Heart left ventricle (tissue), 16 donors: ENCODE data around the gene B4GAT1. TPM values are rescaled to one million over a fixed set of nuclear protein-coding genes. Genes with fewer than 3 reads are reported as not detected.
"Not testable (repeated sequence)": the region's sequence is repeated elsewhere in the genome, so short reads cannot be mapped to it uniquely, and the experiment has no call there.

Experiments
- ATAC-seq, 4 donors: fragments of 200-7000 bp; cut with Tn5 transposase; one replicate each; pipeline ENCODE4 v1.9.1; 2020 to 2022; ENCODE audit warnings: moderate library complexity in 4 of 4, mild to moderate bottlenecking in 3 of 4, moderate number of reproducible peaks in 1 of 4
- DNase-seq, 5 donors: peaks; one replicate each; pipeline ENCODE4 v3.0.0-alpha.2; 2020
- H3K27ac ChIP-seq, 12 donors: fragments of 200-600 bp; sonication (generic) in 4 of 12; one replicate each; pipeline versions ENCODE4 v1.5.0 to v1.8.0; 2016 to 2022; ENCODE audit warnings: mild to moderate bottlenecking in 2 of 12
- H3K27me3 ChIP-seq, 9 donors: fragments of 200-600 bp; sonication (generic) in 2 of 9; one replicate each; pipeline versions ENCODE4 v1.5.1 to v1.8.0; 2016 to 2022; ENCODE audit warnings: mild to moderate bottlenecking in 3 of 9
- H3K36me3 ChIP-seq, 9 donors: fragments of 200-600 bp; sonication (generic) in 2 of 9; one replicate each; pipeline versions ENCODE4 v1.5.0 to v1.8.0; 2018 to 2022; ENCODE audit warnings: mild to moderate bottlenecking in 2 of 9
- H3K4me1 ChIP-seq, 12 donors: fragments of 200-600 bp; sonication (generic) in 4 of 12; one replicate each; pipeline versions ENCODE4 v1.5.0 to v1.8.0; 2016 to 2022; ENCODE audit warnings: mild to moderate bottlenecking in 3 of 12
- H3K4me3 ChIP-seq, 12 donors: fragments of 200-600 bp; sonication (generic) in 4 of 12; one replicate each; pipeline versions ENCODE4 v1.5.0 to v1.8.0; 2017 to 2022; ENCODE audit warnings: mild to moderate bottlenecking in 9 of 12, moderate library complexity in 4 of 12
- H3K9me3 ChIP-seq, 12 donors: fragments of 200-600 bp; sonication (generic) in 4 of 12; one replicate each; pipeline versions ENCODE4 v1.5.0 to v1.8.0; 2016 to 2022; ENCODE audit warnings: mild to moderate bottlenecking in 1 of 12
- CTCF ChIP-seq, 12 donors: fragments of 200-600 bp; sonication (generic) in 4 of 12; IDR thresholded peaks; one replicate each; pipeline versions ENCODE4 v1.5.0 to v1.8.0; 2018 to 2022; ENCODE audit warnings: antibody characterized with exemption in 12 of 12, mild to moderate bottlenecking in 5 of 12
- POLR2A ChIP-seq, 2 donors: fragments of 450-650 bp; IDR thresholded peaks; one replicate each; pipeline ENCODE4 v1.6.1; 2017; ENCODE audit warnings: antibody characterized with exemption in 2 of 2, mild to moderate bottlenecking in 2 of 2, moderate library complexity in 2 of 2
- WGBS, 4 donors: extraction: QIAGEN DNeasy Blood & Tissue Kit in 2 of 4; methylation state at CpG; one replicate each; pipeline versions ENCODE4 v1.1.5 to v1.1.7; 2013 to 2018; 5-methylcytosine and 5-hydroxymethylcytosine counted together
- intact Hi-C, 10 donors: fragments of 100-400 bp; cut with DNase I; formaldehyde crosslinking; loops; one replicate each; pipeline versions ENCODE4 v1.11.1 to v1.14.2; 2022
- polyA plus RNA-seq, 2 donors: library from polyadenylated mRNA; stranded (reverse); fragments of 200-250 nt; gene quantifications; one replicate each; pipeline ENCODE4 v1.2.3, GENCODE V29; 2013
- total RNA-seq, 9 donors: library from RNA; depleted of rRNA in 2 of 9; stranded (reverse); fragments of >200 nt in 2 of 9; fragmentation: NEBNext Ultra II Directional in 3 of 9; extraction: Animal tissue kit (Norgen Biotek cat#: 25700) in 3 of 9; gene quantifications; one replicate each; pipeline versions ENCODE4 v1.1.0 to v1.2.4, GENCODE V29; 2016 to 2023
- donor health status: ischemic (EF 13 %, LVEDD 7.1; RV severe dilation, severe dysfunction).
- donor health status: healthy with polysubstance abuse.
- donor health status: DM: no; HTN: yes; CAD: no.
- donor health status: DM: no; HTN: no; CAD: no.
- donor health status: ischemic (EF 25% LVEDD 6.9; RV normal size, moderate dysfunction).
- donor health status: ischemic (EF 25% LVEDD 5.7; RV mildly dilated, moderate dysfunction).
- donor health status: healthy.
- donor health status: DM: yes; HTN: yes; CAD: no.
- donor health status: ischemic (EF 35%, LVEDD 5.7; RV mildly dilated, moderate dysfunction).
- donor health status: nonischemic (EF 11% LVEDD 7.7; RV severe dilation, severe dysfunction).
- donor health status: DM: yes; HTN: yes; CAD: no.
- donor health status: PGD.
- donor health status: ischemic (EF 29% LVEDD 5.4; RV normal size, mild dysfunction).
- donor health status: nonischemic (EF 23%, LVEDD 6.1; RV moderate dilation, normal function).

Gene B4GAT1
- total and polyA plus RNA-seq, 11 donors, result 37.2 to 109 (median 52.3) TPM

DNA sequence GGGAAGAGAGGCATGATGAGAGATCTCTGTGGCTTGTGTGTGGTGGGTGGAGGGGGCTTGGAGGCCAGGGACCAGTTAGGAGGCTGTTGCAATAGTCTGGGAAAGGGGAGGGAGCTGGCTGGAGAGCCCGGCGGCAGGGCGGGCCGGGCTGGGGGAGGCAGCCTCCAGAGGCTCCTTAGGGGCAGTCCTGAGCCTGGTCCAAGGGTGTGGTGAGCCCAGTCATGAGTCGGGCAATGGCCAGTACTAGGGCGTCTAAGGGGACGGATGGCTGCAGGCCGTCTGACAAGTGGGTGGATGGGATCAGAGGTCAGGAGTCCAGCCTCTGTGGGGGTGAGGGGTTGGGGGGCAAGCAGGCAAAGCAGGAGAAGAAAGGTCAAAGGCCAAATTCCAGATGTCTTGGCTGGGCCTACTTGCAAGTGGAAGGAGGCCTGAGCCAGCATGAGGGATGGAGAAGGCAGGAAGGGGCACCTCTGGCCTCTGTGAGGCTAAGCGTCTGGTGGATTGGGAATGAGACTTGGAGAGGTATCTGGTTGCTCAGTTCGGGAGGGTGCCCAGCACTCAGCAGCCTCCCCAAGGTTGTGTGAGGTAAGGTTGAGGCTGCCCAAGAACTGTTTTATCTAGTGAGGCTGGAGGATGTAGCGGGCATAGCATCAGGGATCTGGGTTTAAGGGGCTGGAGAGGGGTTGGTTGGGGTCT is 24.5 kb downstream of the B4GAT1 start:
- Histone ChIP-seq H3K4me1 (peaks cover 0 to 41% (median 32%) of the 10 kb centered on the region in 12 donors), H3K27me3 (no peaks in the 10 kb centered on the region), H3K36me3 (no peaks in the 10 kb centered on the region), H3K9me3 (no peaks in the 10 kb centered on the region), H3K4me3 (no peak overlapping the region), H3K27ac (peak overlapping the region in 5 of 12 donors; percentile 9 to 30 (median 22))
- TF ChIP-seq POLR2A (IDR thresholded peaks at IDR 0.05) (no peak), CTCF (IDR thresholded peaks at IDR 0.05) (no peak)
- 62 to 80% (median 78%) methylated on average over 11 of the region's 11 CpGs for WGBS, 4 donors
- DNase-seq (peak in 3 of 5 donors; percentile 76 to 84 (median 79)), ATAC-seq (peak in 3 of 4 donors; percentile 29 to 69 (median 66))
- intact Hi-C loops, result no loop called here

- Histone ChIP-seq H3K9me3 (no peaks in the 10 kb centered on the region), H3K27ac (peak overlapping the region in 1 of 12 donors; percentile 8), H3K4me1 (peaks cover 0 to 40% (median 31%) of the 10 kb centered on the region in 12 donors), H3K27me3 (no peaks in the 10 kb centered on the region), H3K4me3 (no peak overlapping the region), H3K36me3 (no peaks in the 10 kb centered on the region)
- DNase-seq, result peak in 1 of 5 donors; percentile 9
- intact Hi-C loops, result no loop called here
- TF ChIP-seq CTCF (IDR thresholded peaks at IDR 0.05), result no peak
- TF ChIP-seq POLR2A (IDR thresholded peaks at IDR 0.05), result no peak
- no peak for ATAC-seq
- WGBS, 4 donors, result 84 to 95% (median 88%) methylated on average over 4 of the region's 4 CpGs
Measured at GRCh38 chr11:66321606-66322005, 25.8 kb downstream of the B4GAT1 start.

DNA sequence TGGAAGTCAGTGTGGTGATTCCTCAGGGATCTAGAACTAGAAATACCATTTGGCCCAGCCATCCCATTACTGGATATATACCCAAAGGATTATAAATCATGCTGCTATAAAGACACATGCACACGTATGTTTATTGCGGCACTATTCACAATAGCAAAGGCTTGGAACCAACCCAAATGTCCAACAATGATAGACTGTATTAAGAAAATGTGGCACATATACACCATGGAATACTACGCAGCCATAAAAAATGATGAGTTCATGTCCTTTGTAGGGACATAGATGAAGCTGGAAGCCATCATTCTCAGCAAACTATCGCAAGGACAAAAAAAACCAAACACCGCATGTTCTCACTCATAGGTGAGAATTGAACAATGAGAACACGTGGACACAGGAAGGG is 26.7 kb downstream of the B4GAT1 start:
- H3K9me3 ChIP-seq, DNase-seq, H3K4me3 ChIP-seq, ATAC-seq, H3K27me3 ChIP-seq, intact Hi-C loops, H3K27ac ChIP-seq, H3K36me3 ChIP-seq: not testable (repeated sequence)
- 85 to 94% (median 90%) methylated on average over 6 of the region's 6 CpGs for WGBS, 4 donors
- peaks cover 0 to 38% (median 27%) of the 10 kb centered on the region in 12 donors for H3K4me1 ChIP-seq

DNA sequence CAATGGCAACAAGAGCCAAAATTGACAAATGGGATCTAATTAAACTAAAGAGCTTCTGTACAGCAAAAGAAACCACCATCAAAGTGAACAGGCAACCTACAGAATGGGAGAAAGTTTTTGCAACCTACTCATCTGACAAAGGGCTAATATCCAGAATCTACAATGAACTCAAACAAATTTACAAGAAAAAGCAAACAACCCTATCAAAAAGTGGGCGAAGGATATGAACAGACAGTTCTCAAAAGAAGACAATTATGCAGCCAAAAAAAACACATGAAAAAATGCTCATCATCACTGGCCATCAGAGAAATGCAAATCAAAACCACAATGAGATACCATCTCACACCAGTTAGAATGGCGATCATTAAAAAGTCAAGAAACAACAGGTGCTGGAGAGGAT is 27.1 kb downstream of the B4GAT1 start:
- H3K9me3 ChIP-seq, H3K36me3 ChIP-seq, DNase-seq, ATAC-seq, H3K27me3 ChIP-seq, H3K27ac ChIP-seq, H3K4me3 ChIP-seq, intact Hi-C loops: not testable (repeated sequence)
- peaks cover 0 to 36% (median 26%) of the 10 kb centered on the region in 12 donors for H3K4me1 ChIP-seq
- WGBS, 4 donors, result 92 to 100% (median 96%) methylated on average over 1 to 2 of the region's 2 CpGs

DNA sequence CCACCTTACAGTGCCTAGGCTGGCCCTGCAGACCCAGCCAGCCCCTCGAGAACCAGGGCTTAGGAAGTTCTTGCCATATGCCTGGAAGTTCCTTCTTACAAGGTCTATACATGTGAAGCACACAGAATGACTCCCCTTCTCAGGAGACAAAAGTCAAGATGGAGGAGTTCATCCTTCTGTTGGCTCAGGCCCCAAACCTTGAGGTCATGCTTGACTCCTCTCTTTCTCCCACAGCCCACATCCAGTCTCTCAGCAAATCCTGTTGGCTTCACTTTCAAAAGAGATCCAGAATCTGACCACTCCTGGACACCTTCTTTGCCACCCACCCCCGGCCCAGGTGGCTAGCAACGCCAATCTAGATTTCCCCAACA is 28.8 kb downstream of the B4GAT1 start:
- H3K4me1 ChIP-seq, result peaks cover 0 to 44% (median 29%) of the 10 kb centered on the region in 12 donors

More for the DNA sequence above, 28.8 kb downstream of the B4GAT1 start:
- WGBS, 4 donors, result 80 to 87% (median 82%) methylated on average over 3 of the region's 3 CpGs
- Histone ChIP-seq H3K27ac (peak overlapping the region in 9 of 12 donors; percentile 47 to 94 (median 85)), H3K36me3 (no peaks in the 10 kb centered on the region), H3K4me3 (no peak overlapping the region), H3K27me3 (no peaks in the 10 kb centered on the region), H3K9me3 (no peaks in the 10 kb centered on the region)
- peak in 1 of 5 donors; percentile 33 for DNase-seq
- TF ChIP-seq CTCF (IDR thresholded peaks at IDR 0.05) (no peak), POLR2A (IDR thresholded peaks at IDR 0.05) (no peak)
- no peak for ATAC-seq
- intact Hi-C loops, result no loop called here
